NCI-H510A (cell line): ENCODE data around the gene FCER2.
A peak's percentile ranks its signal among the peaks of the same experiment; 100 is the strongest.

ENCODE experiments used
- DNase-seq: peaks from one replicate; lab custom pipeline; 2025; lab: John Stamatoyannopoulos, UW

FCER2 gene

GRCh38 chr19:7699417-7700401 lies 2.2 kb downstream of the FCER2 start:
- DNase-seq = no peak

GRCh38 chr19:7699003-7699402 lies 2.9 kb downstream of the FCER2 start:
- no peak for DNase-seq

GRCh38 chr19:7698583-7698982 lies 3.3 kb downstream of the FCER2 start:
- no peak for DNase-seq

- DNase-seq = no peak
Measured at GRCh38 chr19:7697721-7698287, 4.1 kb downstream of the FCER2 start.

- no peak for DNase-seq
Measured at GRCh38 chr19:7694499-7694898, 7.4 kb downstream of the FCER2 start.

GRCh38 chr19:7692417-7693088 lies 9.4 kb downstream of the FCER2 start:
- DNase-seq = no peak

GRCh38 chr19:7691497-7691896 lies 10.4 kb downstream of the FCER2 start:
- no peak for DNase-seq

- DNase-seq = no peak
Measured at GRCh38 chr19:7690779-7691258, 11.1 kb downstream of the FCER2 start.

- no peak for DNase-seq
Measured at GRCh38 chr19:7689165-7689564, 12.8 kb downstream of the FCER2 start.

GRCh38 chr19:7687177-7687576 lies 14.8 kb downstream of the FCER2 start:
- DNase-seq = no peak

- DNase-seq = no peak
Measured at GRCh38 chr19:7685546-7686445, 16.1 kb downstream of the FCER2 start.

GRCh38 chr19:7682175-7682855 lies 19.6 kb downstream of the FCER2 start:
- no peak for DNase-seq

GRCh38 chr19:7681340-7682174 lies 20.4 kb downstream of the FCER2 start:
- peak; percentile 45 for DNase-seq

GRCh38 chr19:7680606-7681339 lies 21.2 kb downstream of the FCER2 start, which contains the start of gene TRAPPC5:
TSS of gene TRAPPC5 (plus strand) at chr19:7680833. CDS start at chr19:7682254, 1,421 bp downstream.
- peak; percentile 68 for DNase-seq

- no peak for DNase-seq
Measured at GRCh38 chr19:7679771-7680605, 21.9 kb downstream of the FCER2 start.

GRCh38 chr19:7678971-7679751 lies 22.8 kb downstream of the FCER2 start:
- no peak for DNase-seq

GRCh38 chr19:7677669-7678311 lies 24.1 kb downstream of the FCER2 start:
- DNase-seq = no peak
